GM21529 (cell line): ENCODE data around the gene DAZ1.
"Not testable (repeated sequence)": the region's sequence is repeated elsewhere in the genome, so short reads cannot be mapped to it uniquely, and the experiment has no call there.

ENCODE experiments used
- ATAC-seq: cut with Tn5 transposase; IDR thresholded peaks from one replicate; pipeline ENCODE4 v1.9.1; 2021; ENCODE audit not compliant: unreplicated experiment

DAZ1 gene, protein sequence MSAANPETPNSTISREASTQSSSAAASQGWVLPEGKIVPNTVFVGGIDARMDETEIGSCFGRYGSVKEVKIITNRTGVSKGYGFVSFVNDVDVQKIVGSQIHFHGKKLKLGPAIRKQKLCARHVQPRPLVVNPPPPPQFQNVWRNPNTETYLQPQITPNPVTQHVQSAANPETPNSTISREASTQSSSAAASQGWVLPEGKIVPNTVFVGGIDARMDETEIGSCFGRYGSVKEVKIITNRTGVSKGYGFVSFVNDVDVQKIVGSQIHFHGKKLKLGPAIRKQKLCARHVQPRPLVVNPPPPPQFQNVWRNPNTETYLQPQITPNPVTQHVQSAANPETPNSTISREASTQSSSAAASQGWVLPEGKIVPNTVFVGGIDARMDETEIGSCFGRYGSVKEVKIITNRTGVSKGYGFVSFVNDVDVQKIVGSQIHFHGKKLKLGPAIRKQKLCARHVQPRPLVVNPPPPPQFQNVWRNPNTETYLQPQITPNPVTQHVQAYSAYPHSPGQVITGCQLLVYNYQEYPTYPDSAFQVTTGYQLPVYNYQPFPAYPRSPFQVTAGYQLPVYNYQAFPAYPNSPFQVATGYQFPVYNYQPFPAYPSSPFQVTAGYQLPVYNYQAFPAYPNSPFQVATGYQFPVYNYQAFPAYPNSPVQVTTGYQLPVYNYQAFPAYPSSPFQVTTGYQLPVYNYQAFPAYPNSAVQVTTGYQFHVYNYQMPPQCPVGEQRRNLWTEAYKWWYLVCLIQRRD

DNA sequence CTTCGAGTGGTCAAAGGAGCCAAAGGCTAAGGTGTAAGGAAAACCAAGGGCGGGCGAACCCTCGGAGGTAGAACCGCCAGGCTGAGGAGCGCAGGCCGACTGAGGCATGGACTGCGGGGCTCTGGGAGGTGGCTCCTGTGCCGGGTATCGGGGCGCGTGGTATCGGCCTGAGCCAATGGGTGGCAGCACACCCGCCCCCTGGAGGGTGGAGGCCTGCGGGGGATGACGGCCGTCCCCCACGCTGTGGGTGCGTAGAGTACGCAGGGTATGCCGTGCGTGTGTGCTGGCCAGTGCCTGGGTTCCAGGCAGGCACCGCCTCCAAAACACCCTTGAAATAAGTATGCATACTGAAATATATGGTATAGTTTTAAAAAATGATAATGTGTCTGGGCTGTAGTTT lies at the start of gene DAZ1:
Gene DAZ1, minus strand, starts transcription at position 101 of the 400 bp plus-strand sequence. CDS start 208 bp downstream, outside the sequence.
- not testable (repeated sequence) for ATAC-seq

DNA sequence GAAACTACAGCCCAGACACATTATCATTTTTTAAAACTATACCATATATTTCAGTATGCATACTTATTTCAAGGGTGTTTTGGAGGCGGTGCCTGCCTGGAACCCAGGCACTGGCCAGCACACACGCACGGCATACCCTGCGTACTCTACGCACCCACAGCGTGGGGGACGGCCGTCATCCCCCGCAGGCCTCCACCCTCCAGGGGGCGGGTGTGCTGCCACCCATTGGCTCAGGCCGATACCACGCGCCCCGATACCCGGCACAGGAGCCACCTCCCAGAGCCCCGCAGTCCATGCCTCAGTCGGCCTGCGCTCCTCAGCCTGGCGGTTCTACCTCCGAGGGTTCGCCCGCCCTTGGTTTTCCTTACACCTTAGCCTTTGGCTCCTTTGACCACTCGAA lies 20.4 kb upstream of the DAZ1 start, which contains the start of gene DAZ2:
Gene DAZ2, plus strand, starts transcription at position 301 of the 400 bp plus-strand sequence. CDS start 208 bp downstream, outside the sequence.
- ATAC-seq: not testable (repeated sequence)

DNA sequence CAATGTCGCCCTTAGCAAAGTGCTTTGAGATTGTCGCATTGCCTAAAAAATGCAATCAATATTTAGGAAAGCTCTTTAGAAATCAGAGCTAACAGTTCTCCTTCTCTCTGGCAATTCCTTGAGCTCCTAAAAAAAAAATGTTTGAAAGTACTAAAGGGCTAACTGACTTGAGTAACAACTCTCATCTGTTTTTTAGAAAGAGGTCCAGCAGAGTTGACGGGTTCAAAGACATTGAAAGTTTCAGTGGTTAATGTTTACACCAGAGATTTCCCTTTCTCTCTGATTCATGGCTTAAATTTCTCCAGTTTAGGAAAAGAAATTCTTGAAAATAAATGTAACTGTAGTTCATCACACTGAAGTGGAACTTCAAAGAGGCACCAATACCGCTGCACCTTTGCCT lies 11.9 kb upstream of the DAZ1 start:
- not testable (repeated sequence) for ATAC-seq

DNA sequence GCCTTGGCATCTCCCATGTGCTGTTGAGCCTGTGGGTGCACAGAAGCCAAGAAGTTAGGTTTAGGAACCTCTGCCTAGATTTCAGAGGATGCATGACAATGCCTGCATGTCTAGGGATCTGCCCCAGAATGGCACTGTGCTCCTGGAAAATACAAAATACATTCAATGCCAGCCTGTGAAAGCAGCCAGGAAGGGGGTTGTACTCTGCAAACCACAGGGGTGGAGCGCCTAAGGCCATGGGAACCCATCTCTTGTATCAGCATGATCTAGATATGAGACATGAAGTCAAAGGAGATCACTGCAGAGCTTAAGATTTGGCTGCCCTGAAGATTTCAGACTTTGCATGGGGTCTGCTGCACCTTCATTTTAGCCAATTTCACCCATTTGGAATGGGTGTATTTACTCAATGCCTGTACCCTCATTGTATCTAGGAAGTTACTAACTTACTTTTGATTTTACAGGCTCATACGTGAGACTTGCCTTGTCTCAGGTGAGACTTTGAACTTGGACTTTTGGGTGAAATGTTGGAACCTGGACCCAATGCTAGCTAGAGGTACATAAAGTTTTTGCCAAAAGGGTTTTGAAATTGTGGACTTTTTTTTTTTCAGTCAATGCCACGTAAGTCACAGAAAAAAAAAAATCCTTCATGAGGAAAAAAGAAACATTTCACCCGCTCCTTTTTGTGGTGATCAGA lies 11.1 kb upstream of the DAZ1 start:
- not testable (repeated sequence) for ATAC-seq

DNA sequence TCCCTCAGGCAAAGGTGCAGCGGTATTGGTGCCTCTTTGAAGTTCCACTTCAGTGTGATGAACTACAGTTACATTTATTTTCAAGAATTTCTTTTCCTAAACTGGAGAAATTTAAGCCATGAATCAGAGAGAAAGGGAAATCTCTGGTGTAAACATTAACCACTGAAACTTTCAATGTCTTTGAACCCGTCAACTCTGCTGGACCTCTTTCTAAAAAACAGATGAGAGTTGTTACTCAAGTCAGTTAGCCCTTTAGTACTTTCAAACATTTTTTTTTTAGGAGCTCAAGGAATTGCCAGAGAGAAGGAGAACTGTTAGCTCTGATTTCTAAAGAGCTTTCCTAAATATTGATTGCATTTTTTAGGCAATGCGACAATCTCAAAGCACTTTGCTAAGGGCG lies 8.6 kb upstream of the DAZ1 start:
- ATAC-seq: not testable (repeated sequence)
